GM18519 (cell line): Measurements from ENCODE around the gene GHDC.
"Not testable (repeated sequence)": the region's sequence is repeated elsewhere in the genome, so short reads cannot be mapped to it uniquely, and the experiment has no call there.

Experiments
- ATAC-seq: cut with Tn5 transposase; IDR thresholded peaks from one replicate; pipeline ENCODE4 v1.9.1; 2021; ENCODE audit warnings: mild to moderate bottlenecking, moderate library complexity; ENCODE audit not compliant: unreplicated experiment, low FRiP score

GHDC gene

GRCh38 chr17:42159796-42160530 is 34.3 kb downstream of the GHDC start:
- no peak for ATAC-seq

DNA sequence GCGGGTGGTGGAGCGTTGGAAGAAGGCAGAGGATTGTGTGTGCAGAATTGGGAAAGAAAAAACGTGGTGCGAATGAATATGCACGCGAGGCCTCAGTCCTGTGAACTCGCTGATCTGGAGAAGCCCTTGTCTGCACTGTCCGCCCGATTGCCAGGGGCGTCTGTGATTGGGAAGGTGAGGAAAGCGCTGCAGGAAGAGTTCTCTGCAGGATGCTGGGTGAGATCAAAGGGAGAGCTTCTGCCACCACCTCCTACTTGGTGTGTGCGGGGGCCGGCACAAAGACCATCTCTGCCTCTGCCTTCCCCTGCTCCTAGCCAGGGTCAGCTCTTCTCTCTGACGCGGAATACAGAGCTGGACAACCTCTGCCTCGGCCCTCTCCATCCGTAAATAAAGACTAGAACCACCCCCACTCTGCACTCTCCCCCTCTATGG is 38.7 kb downstream of the GHDC start:
- ATAC-seq = no peak

- ATAC-seq = no peak
Measured at GRCh38 chr17:42153919-42154742, 40.2 kb downstream of the GHDC start.

- no peak for ATAC-seq
Measured at GRCh38 chr17:42146911-42147607, 47.2 kb downstream of the GHDC start.

GRCh38 chr17:42143138-42143537 is 51.2 kb downstream of the GHDC start:
- ATAC-seq = not testable (repeated sequence)

DNA sequence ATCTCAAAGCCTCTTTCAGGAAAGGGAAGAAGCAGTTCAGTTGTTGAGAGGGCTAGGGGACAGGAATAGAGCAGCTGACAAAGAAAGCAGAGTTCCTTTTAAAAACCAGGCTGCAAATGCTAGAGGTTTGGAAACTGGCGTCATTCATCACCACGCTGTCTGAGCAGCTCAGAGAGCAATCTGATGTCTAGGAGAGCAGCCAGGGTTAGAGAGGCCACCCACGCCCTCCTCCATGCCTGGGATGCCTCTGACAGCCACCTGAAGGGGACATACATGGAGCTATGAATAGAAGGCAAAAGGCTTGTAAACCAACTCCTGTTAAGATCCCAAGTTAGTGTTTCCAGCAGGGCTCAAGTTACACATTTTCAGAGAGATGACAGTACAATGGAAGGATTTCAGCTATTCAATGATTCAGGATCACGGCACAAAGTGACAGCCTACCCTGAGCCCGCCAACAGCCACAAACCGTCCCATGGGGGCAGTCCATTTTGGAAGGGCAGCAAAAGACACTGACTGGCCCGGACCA is 51.9 kb downstream of the GHDC start:
- ATAC-seq = no peak

DNA sequence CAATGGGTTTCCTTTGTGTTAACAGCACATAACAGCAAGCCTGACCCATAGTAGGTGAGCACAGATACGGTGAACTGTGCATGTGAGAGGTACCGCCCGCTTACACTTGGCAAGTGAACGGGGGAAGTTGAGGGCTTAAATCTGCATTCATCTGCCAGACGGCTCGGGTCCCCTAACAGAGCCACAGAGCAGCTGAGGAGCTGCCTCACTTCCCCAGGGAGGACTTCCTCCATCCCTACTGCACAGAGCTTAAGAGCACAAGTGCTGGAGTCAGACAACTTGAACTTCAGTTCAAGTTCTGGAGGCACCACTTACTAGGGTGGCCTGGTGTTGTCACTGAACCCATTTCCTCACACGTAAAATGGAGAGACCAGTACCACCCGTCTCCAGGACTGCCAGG is 52.9 kb downstream of the GHDC start:
- no peak for ATAC-seq

GRCh38 chr17:42140690-42141089 is 53.6 kb downstream of the GHDC start:
- ATAC-seq = not testable (repeated sequence)
